Measurements from ENCODE around the gene PDGFD. TPM values are rescaled to one million over a fixed set of nuclear protein-coding genes. Genes with fewer than 3 reads are reported as not detected.

PDGFD gene
- total RNA-seq, 1 donor from 2014 or later = 0.45 TPM

GRCh38 chr11:104086621-104087020 is 77.3 kb downstream of the PDGFD start:
- Mint-ChIP-seq H3K9me3 (ENCODE audit: low read depth) (no peaks in the 10 kb centered on the region), H3K4me3 (ENCODE audit: unreplicated experiment) (no peak overlapping the region), H3K36me3 (ENCODE audit: low read depth) (no peaks in the 10 kb centered on the region), H3K4me1 (ENCODE audit: low read depth) (no peaks in the 10 kb centered on the region), H3K27me3 (ENCODE audit: low read depth) (peaks cover 5% of the 10 kb centered on the region), H3K27ac (ENCODE audit: unreplicated experiment) (no peak overlapping the region)
- TF ChIP-seq, protein P1, sequence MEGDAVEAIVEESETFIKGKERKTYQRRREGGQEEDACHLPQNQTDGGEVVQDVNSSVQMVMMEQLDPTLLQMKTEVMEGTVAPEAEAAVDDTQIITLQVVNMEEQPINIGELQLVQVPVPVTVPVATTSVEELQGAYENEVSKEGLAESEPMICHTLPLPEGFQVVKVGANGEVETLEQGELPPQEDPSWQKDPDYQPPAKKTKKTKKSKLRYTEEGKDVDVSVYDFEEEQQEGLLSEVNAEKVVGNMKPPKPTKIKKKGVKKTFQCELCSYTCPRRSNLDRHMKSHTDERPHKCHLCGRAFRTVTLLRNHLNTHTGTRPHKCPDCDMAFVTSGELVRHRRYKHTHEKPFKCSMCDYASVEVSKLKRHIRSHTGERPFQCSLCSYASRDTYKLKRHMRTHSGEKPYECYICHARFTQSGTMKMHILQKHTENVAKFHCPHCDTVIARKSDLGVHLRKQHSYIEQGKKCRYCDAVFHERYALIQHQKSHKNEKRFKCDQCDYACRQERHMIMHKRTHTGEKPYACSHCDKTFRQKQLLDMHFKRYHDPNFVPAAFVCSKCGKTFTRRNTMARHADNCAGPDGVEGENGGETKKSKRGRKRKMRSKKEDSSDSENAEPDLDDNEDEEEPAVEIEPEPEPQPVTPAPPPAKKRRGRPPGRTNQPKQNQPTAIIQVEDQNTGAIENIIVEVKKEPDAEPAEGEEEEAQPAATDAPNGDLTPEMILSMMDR (IDR thresholded peaks at IDR 0.05) = no peak
- DNase-seq (ENCODE audit: low spot score) = no peak

GRCh38 chr11:104078995-104079394 is 85.0 kb downstream of the PDGFD start:
- Mint-ChIP-seq H3K36me3 (ENCODE audit: low read depth) (no peaks in the 10 kb centered on the region), H3K27ac (ENCODE audit: unreplicated experiment) (no peak overlapping the region), H3K4me3 (ENCODE audit: unreplicated experiment) (no peak overlapping the region), H3K27me3 (ENCODE audit: low read depth) (peaks cover 2% of the 10 kb centered on the region), H3K9me3 (ENCODE audit: low read depth) (no peaks in the 10 kb centered on the region), H3K4me1 (ENCODE audit: low read depth) (no peaks in the 10 kb centered on the region)
- no peak for DNase-seq (ENCODE audit: low spot score)
- TF ChIP-seq, protein P1 (IDR thresholded peaks at IDR 0.05) = no peak

GRCh38 chr11:104078245-104078644 is 85.7 kb downstream of the PDGFD start:
- H3K9me3 Mint-ChIP-seq (ENCODE audit: low read depth) = no peaks in the 10 kb centered on the region
- no peak overlapping the region for H3K27ac Mint-ChIP-seq (ENCODE audit: unreplicated experiment)
- H3K36me3 Mint-ChIP-seq (ENCODE audit: low read depth) = no peaks in the 10 kb centered on the region
- no peaks in the 10 kb centered on the region for H3K4me1 Mint-ChIP-seq (ENCODE audit: low read depth)
- H3K4me3 Mint-ChIP-seq (ENCODE audit: unreplicated experiment) = no peak overlapping the region
- DNase-seq (ENCODE audit: low spot score) = no peak
- H3K27me3 Mint-ChIP-seq (ENCODE audit: low read depth) = peaks cover 5% of the 10 kb centered on the region
- TF ChIP-seq, protein P1 (IDR thresholded peaks at IDR 0.05) = no peak

- Mint-ChIP-seq H3K27ac (ENCODE audit: unreplicated experiment) (no peak overlapping the region), H3K9me3 (ENCODE audit: low read depth) (no peaks in the 10 kb centered on the region), H3K4me3 (ENCODE audit: unreplicated experiment) (no peak overlapping the region), H3K36me3 (ENCODE audit: low read depth) (no peaks in the 10 kb centered on the region), H3K4me1 (ENCODE audit: low read depth) (no peaks in the 10 kb centered on the region), H3K27me3 (ENCODE audit: low read depth) (peaks cover 5% of the 10 kb centered on the region)
- TF ChIP-seq, protein P1 (IDR thresholded peaks at IDR 0.05) = no peak
- no peak for DNase-seq (ENCODE audit: low spot score)
Observed at GRCh38 chr11:104076455-104076854, 87.5 kb downstream of the PDGFD start.

- Mint-ChIP-seq H3K27me3 (ENCODE audit: low read depth) (peaks cover 5% of the 10 kb centered on the region), H3K27ac (ENCODE audit: unreplicated experiment) (no peak overlapping the region), H3K4me3 (ENCODE audit: unreplicated experiment) (no peak overlapping the region), H3K9me3 (ENCODE audit: low read depth) (no peaks in the 10 kb centered on the region), H3K36me3 (ENCODE audit: low read depth) (no peaks in the 10 kb centered on the region), H3K4me1 (ENCODE audit: low read depth) (no peaks in the 10 kb centered on the region)
- TF ChIP-seq, protein P1 (IDR thresholded peaks at IDR 0.05) = no peak
- DNase-seq (ENCODE audit: low spot score) = no peak
Observed at GRCh38 chr11:104075706-104076105, 88.2 kb downstream of the PDGFD start.
